GM23248 (cell line): ENCODE measurements around the gene PELI2. TPM values are rescaled to one million over a fixed set of nuclear protein-coding genes. Genes with fewer than 3 reads are reported as not detected.

Experiments
- DNase-seq: peaks from one replicate; pipeline ENCODE4 v3.0.0-alpha.2; 2015
- H2AFZ ChIP-seq: fragments of 200-600 bp; sonication (generic); 2 replicates; pipeline ENCODE4 v1.6.1; 2016; ENCODE audit warnings: antibody characterized with exemption
- H3F3A ChIP-seq: fragments of 200-600 bp; sonication (generic); 2 replicates; pipeline ENCODE4 v1.6.1; 2016; ENCODE audit warnings: mild to moderate bottlenecking, antibody characterized with exemption, mixed run types; ENCODE audit not compliant: insufficient read depth
- H3K27ac ChIP-seq: fragments of 200-600 bp; sonication (generic); 2 replicates; pipeline ENCODE4 v1.5.1; 2016; ENCODE audit warnings: mild to moderate bottlenecking
- H3K27me3 ChIP-seq: fragments of 200-600 bp; sonication (generic); replicated peaks from 2 replicates; pipeline ENCODE4 v1.6.1; 2016; ENCODE audit warnings: mild to moderate bottlenecking; ENCODE audit not compliant: insufficient read depth
- H3K36me3 ChIP-seq: fragments of 200-600 bp; sonication (generic); 2 replicates; pipeline ENCODE4 v1.6.1; 2016; ENCODE audit warnings: low read depth, mild to moderate bottlenecking
- H3K4me1 ChIP-seq: fragments of 200-600 bp; sonication (generic); 2 replicates; pipeline ENCODE4 v1.6.1; 2016; ENCODE audit warnings: mild to moderate bottlenecking; ENCODE audit not compliant: insufficient read depth
- H3K4me2 ChIP-seq: fragments of 200-600 bp; sonication (generic); one replicate; pipeline ENCODE4 v1.6.1; 2016; ENCODE audit warnings: mild to moderate bottlenecking; ENCODE audit not compliant: unreplicated experiment
- H3K4me3 ChIP-seq: fragments of 200-600 bp; sonication (generic); 2 replicates; pipeline ENCODE4 v1.5.1; 2016; ENCODE audit warnings: mild to moderate bottlenecking
- H3K79me2 ChIP-seq: fragments of 200-600 bp; sonication (generic); 2 replicates; pipeline ENCODE4 v1.6.1; 2016; ENCODE audit warnings: mild to moderate bottlenecking; ENCODE audit not compliant: insufficient read depth
- H3K9ac ChIP-seq: fragments of 200-600 bp; sonication (generic); 2 replicates; pipeline ENCODE4 v1.6.1; 2016; ENCODE audit warnings: mild to moderate bottlenecking
- H3K9me2 ChIP-seq: fragments of 200-600 bp; sonication (generic); 2 replicates; pipeline ENCODE4 v1.6.1; 2016; ENCODE audit warnings: mixed run types, mild to moderate bottlenecking, moderate library complexity; ENCODE audit not compliant: insufficient read depth
- H3K9me3 ChIP-seq: fragments of 200-600 bp; sonication (generic); one replicate; pipeline ENCODE4 v1.6.1; 2017; ENCODE audit warnings: low read depth
- H4K20me1 ChIP-seq: fragments of 200-600 bp; sonication (generic); 2 replicates; pipeline ENCODE4 v1.6.0; 2016; ENCODE audit not compliant: insufficient read depth
- EZH2 ChIP-seq: fragments of 200-600 bp; sonication (generic); IDR thresholded peaks from 2 replicates; pipeline ENCODE4 v1.6.1; 2018; ENCODE audit warnings: antibody characterized with exemption, mild to moderate bottlenecking; ENCODE audit not compliant: insufficient read depth, poor library complexity, severe bottlenecking
- EZH2phosphoT487 ChIP-seq: fragments of 200-600 bp; sonication (generic); IDR thresholded peaks from 2 replicates; pipeline ENCODE4 v1.6.1; 2018; ENCODE audit warnings: antibody characterized with exemption, moderate library complexity, mild to moderate bottlenecking, low read depth; ENCODE audit not compliant: insufficient read depth
- WGBS, 2 experiments: methylation state at CpG; one replicate each; pipeline ENCODE4 v1.1.6; 2015 to 2017; ENCODE audit warnings: low lambda C conversion rate in 2 of 2, low coverage in 1 of 2; ENCODE audit errors: missing lambda C conversion rate in 2 of 2; 5-methylcytosine and 5-hydroxymethylcytosine counted together
- in situ Hi-C: fragments of 300-500 bp; cut with MboI; formaldehyde crosslinking; loops from 2 replicates; pipeline ENCODE4 v1.15.0; 2020
- polyA plus RNA-seq: library from polyadenylated mRNA; unstranded; fragments of >200 nt; fragmentation: Nextera tagmentation; extraction: Ambion mirVana; gene quantifications from 2 replicates; pipeline ENCODE4 v1.2.1, GENCODE V29; 2016
- total RNA-seq: library from RNA; depleted of rRNA; stranded (reverse); fragments of >200 nt; shearing (Covaris generic); gene quantifications from 2 replicates; pipeline ENCODE4 v1.2.3, GENCODE V29; 2014

The PELI2 gene
- total and polyA plus RNA-seq, 2 experiments from 2014 or later = 1.2 to 1.3 TPM

GRCh38 chr14:56177036-56177435 is 58.8 kb downstream of the PELI2 start:
- TF ChIP-seq EZH2 = no peak
- TF ChIP-seq EZH2phosphoT487 = no peak
- Histone ChIP-seq H3K4me2 (no peak overlapping the region), H3K9me2 (no peaks in the 10 kb centered on the region), H3F3A (peaks cover 14% of the 10 kb centered on the region), H3K27me3 (no peaks in the 10 kb centered on the region), H3K9me3 (no peaks in the 10 kb centered on the region), H3K79me2 (no peaks in the 10 kb centered on the region), H3K4me3 (no peak overlapping the region), H3K27ac (no peak overlapping the region), H3K9ac (no peak overlapping the region), H2AFZ (no peak overlapping the region), H3K4me1 (peaks cover 12% of the 10 kb centered on the region), H3K36me3 (no peaks in the 10 kb centered on the region), H4K20me1 (no peaks in the 10 kb centered on the region)
- no peak for DNase-seq
- WGBS, 2 experiments = 44 to 51% methylated on average over 2 of the region's 2 CpGs
- in situ Hi-C loops = no loop called here

GRCh38 chr14:56180754-56181542 is 62.7 kb downstream of the PELI2 start:
- Histone ChIP-seq H3F3A (no peaks in the 10 kb centered on the region), H3K27ac (no peak overlapping the region), H2AFZ (no peak overlapping the region), H3K36me3 (no peaks in the 10 kb centered on the region), H3K4me3 (no peak overlapping the region), H3K4me2 (no peak overlapping the region), H3K79me2 (no peaks in the 10 kb centered on the region), H3K9me2 (no peaks in the 10 kb centered on the region), H3K4me1 (peaks cover 7% of the 10 kb centered on the region), H3K27me3 (no peaks in the 10 kb centered on the region), H3K9me3 (no peaks in the 10 kb centered on the region), H3K9ac (no peak overlapping the region), H4K20me1 (no peaks in the 10 kb centered on the region)
- no peak for TF ChIP-seq EZH2
- TF ChIP-seq EZH2phosphoT487 = no peak
- no peak for DNase-seq
- in situ Hi-C loops = no loop called here
- WGBS, 2 experiments = 95 to 96% methylated on average over 4 of the region's 4 CpGs

GRCh38 chr14:56181681-56182085 is 63.5 kb downstream of the PELI2 start:
- no peak overlapping the region for H2AFZ ChIP-seq
- H3K36me3 ChIP-seq = no peaks in the 10 kb centered on the region
- no peaks in the 10 kb centered on the region for H4K20me1 ChIP-seq
- no peaks in the 10 kb centered on the region for H3K27me3 ChIP-seq
- TF ChIP-seq EZH2phosphoT487 = no peak
- no peak for TF ChIP-seq EZH2
- H3K4me2 ChIP-seq = no peak overlapping the region
- H3K9me3 ChIP-seq = no peaks in the 10 kb centered on the region
- no peaks in the 10 kb centered on the region for H3F3A ChIP-seq
- no peak overlapping the region for H3K27ac ChIP-seq
- in situ Hi-C loops = no loop called here
- H3K4me3 ChIP-seq = no peak overlapping the region
- 68 to 69% methylated on average over 2 of the region's 2 CpGs for WGBS, 2 experiments
- no peaks in the 10 kb centered on the region for H3K9me2 ChIP-seq
- H3K79me2 ChIP-seq = no peaks in the 10 kb centered on the region
- no peak for DNase-seq
- H3K4me1 ChIP-seq = peaks cover 7% of the 10 kb centered on the region
- no peak overlapping the region for H3K9ac ChIP-seq

- Histone ChIP-seq H3K4me1 (peaks cover 7% of the 10 kb centered on the region), H2AFZ (no peak overlapping the region), H3K27ac (no peak overlapping the region), H3K4me3 (no peak overlapping the region), H3K9ac (no peak overlapping the region), H3F3A (no peaks in the 10 kb centered on the region), H3K4me2 (no peak overlapping the region), H3K9me3 (no peaks in the 10 kb centered on the region), H3K79me2 (no peaks in the 10 kb centered on the region), H3K36me3 (no peaks in the 10 kb centered on the region), H3K9me2 (no peaks in the 10 kb centered on the region), H4K20me1 (no peaks in the 10 kb centered on the region), H3K27me3 (no peaks in the 10 kb centered on the region)
- TF ChIP-seq EZH2 (no peak), EZH2phosphoT487 (no peak)
- no peak for DNase-seq
- 66 to 78% methylated on average over 4 of the region's 4 CpGs for WGBS, 2 experiments
- in situ Hi-C loops = no loop called here
Measured at GRCh38 chr14:56182410-56182809, 64.2 kb downstream of the PELI2 start.
